MM.1S (cell line): ENCODE results near the gene FCRL5.

Experiments
- EZH2phosphoT487 ChIP-seq: fragments of 300-600 bp; sonication (generic); IDR thresholded peaks from 2 replicates; pipeline ENCODE4 v1.6.1; 2018; ENCODE audit warnings: antibody characterized with exemption, low read length
- TF ChIP-seq, protein P1 (sequence below): fragments of 300-600 bp; sonication (generic); IDR thresholded peaks from 2 replicates; pipeline ENCODE4 v1.5.1; 2016; ENCODE audit warnings: antibody characterized with exemption, low read length, mixed read lengths

GRCh38 chr1:157515141-157515540 lies 37.2 kb downstream of the FCRL5 start:
- TF ChIP-seq, protein P1, sequence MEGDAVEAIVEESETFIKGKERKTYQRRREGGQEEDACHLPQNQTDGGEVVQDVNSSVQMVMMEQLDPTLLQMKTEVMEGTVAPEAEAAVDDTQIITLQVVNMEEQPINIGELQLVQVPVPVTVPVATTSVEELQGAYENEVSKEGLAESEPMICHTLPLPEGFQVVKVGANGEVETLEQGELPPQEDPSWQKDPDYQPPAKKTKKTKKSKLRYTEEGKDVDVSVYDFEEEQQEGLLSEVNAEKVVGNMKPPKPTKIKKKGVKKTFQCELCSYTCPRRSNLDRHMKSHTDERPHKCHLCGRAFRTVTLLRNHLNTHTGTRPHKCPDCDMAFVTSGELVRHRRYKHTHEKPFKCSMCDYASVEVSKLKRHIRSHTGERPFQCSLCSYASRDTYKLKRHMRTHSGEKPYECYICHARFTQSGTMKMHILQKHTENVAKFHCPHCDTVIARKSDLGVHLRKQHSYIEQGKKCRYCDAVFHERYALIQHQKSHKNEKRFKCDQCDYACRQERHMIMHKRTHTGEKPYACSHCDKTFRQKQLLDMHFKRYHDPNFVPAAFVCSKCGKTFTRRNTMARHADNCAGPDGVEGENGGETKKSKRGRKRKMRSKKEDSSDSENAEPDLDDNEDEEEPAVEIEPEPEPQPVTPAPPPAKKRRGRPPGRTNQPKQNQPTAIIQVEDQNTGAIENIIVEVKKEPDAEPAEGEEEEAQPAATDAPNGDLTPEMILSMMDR: no peak
- TF ChIP-seq EZH2phosphoT487: no peak
